Measurements from ENCODE around the gene AGK. TPM values are rescaled to one million over a fixed set of nuclear protein-coding genes. Genes with fewer than 3 reads are reported as not detected.
"Not testable (repeated sequence)": the region's sequence is repeated elsewhere in the genome, so short reads cannot be mapped to it uniquely, and the experiment has no call there.

Gene AGK
- total RNA-seq, 2 donors from 2014 or later, result 27.8 to 28.3 TPM

DNA sequence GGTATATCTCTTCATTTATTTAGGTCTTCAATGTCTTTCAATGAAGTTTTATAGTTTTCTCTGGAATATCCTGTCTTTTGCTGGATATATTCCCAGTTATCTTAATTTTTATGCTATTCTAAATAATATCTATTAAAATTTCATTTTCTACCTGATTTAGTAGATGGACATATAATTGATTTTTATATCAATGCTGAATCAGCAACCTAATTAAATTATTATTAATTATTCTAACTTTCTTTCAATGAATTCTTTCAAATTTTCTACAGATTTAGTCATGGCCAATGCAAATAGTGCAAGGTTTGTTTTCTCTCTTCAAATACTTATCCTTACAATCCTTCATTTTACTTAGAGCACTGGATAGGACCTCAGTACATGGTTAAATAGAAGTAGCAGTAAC lies 94.0 kb downstream of the AGK start:
- H3K4me3 ChIP-seq, result no peak overlapping the region
- TF ChIP-seq CTCF (IDR thresholded peaks at IDR 0.05), result no peak
- no peaks in the 10 kb centered on the region for H3K9me3 ChIP-seq
- ATAC-seq (ENCODE audit: insufficient number of reproducible peaks, low FRiP score, low read depth) (no peak), DNase-seq (ENCODE audit: low spot score) (no peak)
- peaks cover 5% of the 10 kb centered on the region for H3K36me3 ChIP-seq
- no peak overlapping the region for H3K27ac ChIP-seq
- peaks cover 12 to 22% of the 10 kb centered on the region in 2 donors for H3K4me1 ChIP-seq (ENCODE audit: control insufficient read depth in 1 of 2, low read depth in 2 of 2)
- H3K27me3 ChIP-seq (replicated peaks; ENCODE audit: insufficient read depth), result no peaks in the 10 kb centered on the region

DNA sequence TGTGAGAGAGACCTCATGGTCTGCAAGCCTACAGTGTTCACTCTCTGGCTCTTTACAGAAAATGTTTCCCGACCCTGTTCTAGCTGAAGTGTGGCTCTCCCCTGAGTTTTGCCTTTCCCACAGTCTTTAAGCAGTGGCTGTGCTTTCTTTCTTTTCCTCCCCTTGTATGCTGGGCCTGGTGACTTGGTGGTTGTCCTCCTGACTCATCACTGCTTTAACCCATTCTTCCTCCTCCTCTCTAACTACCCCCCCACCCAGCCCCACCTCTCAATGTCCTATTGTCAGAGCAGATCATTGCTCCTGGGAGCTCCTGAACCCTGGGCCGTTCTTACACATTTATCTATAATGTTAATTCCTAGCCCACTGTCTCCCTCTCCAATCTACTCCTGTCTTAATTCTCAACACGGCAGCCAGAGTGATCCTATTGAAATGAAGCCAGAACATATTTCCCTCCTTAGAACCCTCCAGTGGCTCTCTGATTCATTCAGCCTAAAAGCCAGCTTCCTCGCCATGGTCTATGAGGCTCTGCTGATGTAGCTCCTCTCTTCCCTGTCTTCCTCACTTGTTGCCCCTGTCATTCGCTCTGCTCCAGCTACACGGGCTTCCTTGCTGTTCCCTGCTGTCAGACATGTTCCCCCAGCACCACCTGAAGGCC lies 95.7 kb downstream of the AGK start:
- Histone ChIP-seq H3K27me3 (replicated peaks; ENCODE audit: insufficient read depth) (no peaks in the 10 kb centered on the region), H3K4me3 (no peak overlapping the region), H3K9me3 (no peaks in the 10 kb centered on the region), H3K27ac (no peak overlapping the region), H3K4me1 (ENCODE audit: control insufficient read depth in 1 of 2, low read depth in 2 of 2) (peaks cover 12 to 24% of the 10 kb centered on the region in 2 donors), H3K36me3 (no peaks in the 10 kb centered on the region)
- DNase-seq (ENCODE audit: low spot score) (no peak), ATAC-seq (ENCODE audit: insufficient number of reproducible peaks, low FRiP score, low read depth) (no peak)
- no peak for TF ChIP-seq CTCF (IDR thresholded peaks at IDR 0.05)

DNA sequence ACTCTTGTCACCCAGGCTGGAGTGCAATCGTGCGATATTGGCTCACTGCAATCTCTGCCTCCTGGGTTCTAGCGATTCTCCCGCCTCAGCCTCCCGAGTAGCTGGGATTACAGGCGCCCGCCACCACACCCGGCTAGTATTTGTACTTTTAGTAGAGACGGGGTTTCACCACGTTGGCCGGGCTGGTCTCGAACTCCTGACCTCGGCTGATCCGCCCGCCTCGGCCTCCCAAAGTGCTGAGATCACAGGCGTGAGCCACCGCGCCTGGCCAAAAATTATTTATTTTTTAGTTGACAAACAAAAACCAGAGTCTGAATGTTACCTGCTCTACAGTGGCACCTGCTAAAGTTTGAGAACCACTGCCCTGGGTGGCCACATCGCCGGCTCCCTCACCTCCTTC lies 96.5 kb downstream of the AGK start:
- not testable (repeated sequence) for H3K9me3 ChIP-seq; H3K27me3 ChIP-seq (replicated peaks; ENCODE audit: insufficient read depth); H3K4me3 ChIP-seq; ATAC-seq (ENCODE audit: insufficient number of reproducible peaks, low FRiP score, low read depth); DNase-seq (ENCODE audit: low spot score); H3K36me3 ChIP-seq
- Histone ChIP-seq H3K27ac (peak overlapping the region in 1 of 2 donors; percentile 15), H3K4me1 (ENCODE audit: control insufficient read depth in 1 of 2, low read depth in 2 of 2) (peaks cover 12 to 24% of the 10 kb centered on the region in 2 donors)

DNA sequence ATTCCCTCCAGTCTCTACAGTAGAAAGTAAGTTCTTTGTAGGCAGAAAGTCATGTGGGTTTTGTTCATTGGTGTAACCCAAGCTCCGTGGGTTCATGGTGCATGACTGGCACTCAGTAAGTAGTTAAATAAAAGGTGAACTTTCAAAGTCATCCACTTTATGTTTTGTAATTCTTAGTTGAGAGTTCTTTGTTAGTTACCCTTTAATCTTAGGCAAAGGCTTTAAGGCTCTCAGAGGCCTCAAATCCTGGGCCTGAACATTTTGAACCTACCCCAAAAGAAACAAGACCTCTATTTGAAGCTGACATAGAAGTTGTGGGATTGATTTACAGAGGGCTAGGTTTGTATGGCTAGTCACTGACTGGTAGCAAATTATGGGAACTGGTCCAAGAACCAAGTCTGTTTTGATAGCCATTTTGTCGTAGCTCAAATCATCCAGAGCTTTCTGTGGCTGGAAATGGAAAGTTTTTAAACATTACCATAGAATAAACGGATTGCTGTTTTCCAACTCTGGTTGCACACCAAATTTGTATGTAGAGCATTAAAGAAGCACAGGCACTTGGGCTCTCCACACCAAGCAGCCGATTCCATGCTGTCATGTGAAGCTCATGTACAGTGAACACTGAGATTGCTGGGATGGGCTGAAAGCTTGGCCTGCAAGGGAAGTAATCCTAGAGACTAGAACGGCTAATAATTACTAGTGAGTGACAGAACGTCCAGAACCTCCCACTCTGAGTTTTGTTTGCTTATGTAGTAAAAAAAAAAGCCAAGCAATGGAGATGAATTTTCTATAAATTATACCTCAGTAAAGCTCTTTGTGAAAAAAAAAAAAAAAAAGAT lies 97.3 kb downstream of the AGK start:
- DNase-seq (ENCODE audit: low spot score) (no peak), ATAC-seq (ENCODE audit: insufficient number of reproducible peaks, low FRiP score, low read depth) (no peak)
- TF ChIP-seq CTCF (IDR thresholded peaks at IDR 0.05), result no peak
- H3K9me3 ChIP-seq, result no peaks in the 10 kb centered on the region
- no peaks in the 10 kb centered on the region for H3K27me3 ChIP-seq (replicated peaks; ENCODE audit: insufficient read depth)
- no peak overlapping the region for H3K4me3 ChIP-seq
- H3K36me3 ChIP-seq, result no peaks in the 10 kb centered on the region
- H3K4me1 ChIP-seq (ENCODE audit: control insufficient read depth in 1 of 2, low read depth in 2 of 2), result peaks cover 12 to 24% of the 10 kb centered on the region in 2 donors
- H3K27ac ChIP-seq, result peak overlapping the region; percentile 15 to 48

- DNase-seq (ENCODE audit: low spot score) (no peak), ATAC-seq (ENCODE audit: insufficient number of reproducible peaks, low FRiP score, low read depth) (no peak)
- no peaks in the 10 kb centered on the region for H3K36me3 ChIP-seq
- TF ChIP-seq CTCF (IDR thresholded peaks at IDR 0.05), result no peak
- H3K4me1 ChIP-seq (ENCODE audit: control insufficient read depth in 1 of 2, low read depth in 2 of 2), result peaks cover 12 to 24% of the 10 kb centered on the region in 2 donors
- no peak overlapping the region for H3K4me3 ChIP-seq
- no peaks in the 10 kb centered on the region for H3K27me3 ChIP-seq (replicated peaks; ENCODE audit: insufficient read depth)
- H3K9me3 ChIP-seq, result no peaks in the 10 kb centered on the region
- H3K27ac ChIP-seq, result peak overlapping the region; percentile 48 to 58
Observed at GRCh38 chr7:141649137-141649864, 98.1 kb downstream of the AGK start.
